Common myeloid progenitor, CD34-positive (primary cell): Measurements from ENCODE around the gene GLIPR2.

Experiments
- CTCF ChIA-PET: fragments of 350-600 bp; sonication (Branson Sonifier 250); formaldehyde crosslinking; loops from one replicate; lab custom pipeline; 2021; ENCODE audit warnings: antibody characterized with exemption; lab: Charles Lee
- POLR2A ChIA-PET: fragments of 350-600 bp; sonication (Branson Sonifier 250); formaldehyde crosslinking; loops from one replicate; lab custom pipeline; 2021; ENCODE audit warnings: antibody characterized with exemption; lab: Charles Lee
- DNase-seq, 3 donors: peaks; one replicate each; pipeline versions ENCODE4 v3.0.0 to v3.0.0-alpha.2; 2013
- H3K27ac ChIP-seq, 2 experiments: 1 replicate in 1 of 2; 2 replicates in 1 of 2; pipeline ENCODE4 v1.7.0; 2013; ENCODE audit warnings: inconsistent platforms in 2 of 2, low read length in 2 of 2, mild to moderate bottlenecking in 2 of 2, low read depth in 1 of 2, moderate library complexity in 1 of 2; ENCODE audit not compliant: severe bottlenecking in 2 of 2, insufficient read depth in 1 of 2, poor library complexity in 1 of 2
- H3K27me3 ChIP-seq, 5 experiments: replicated peaks in 2 of 5; 1 replicate in 3 of 5; 2 replicates in 2 of 5; pipeline versions ENCODE4 v1.6.1 to v1.7.0; 2013; ENCODE audit warnings: low read length in 4 of 5, mild to moderate bottlenecking in 2 of 5, moderate library complexity in 2 of 5, inconsistent platforms in 1 of 5; ENCODE audit not compliant: insufficient read depth in 5 of 5, control insufficient read depth in 4 of 5
- H3K36me3 ChIP-seq, 4 experiments: 1 replicate in 2 of 4; 2 replicates in 2 of 4; pipeline versions ENCODE4 v1.6.1 to v1.7.0; 2013; ENCODE audit warnings: low read length in 3 of 4, control low read depth in 1 of 4, mild to moderate bottlenecking in 1 of 4; ENCODE audit not compliant: control insufficient read depth in 4 of 4, insufficient read depth in 4 of 4
- H3K4me1 ChIP-seq, 4 experiments: 1 replicate in 3 of 4; 2 replicates in 1 of 4; pipeline versions ENCODE4 v1.6.1 to v1.7.1; 2013; ENCODE audit warnings: low read length in 3 of 4, mild to moderate bottlenecking in 3 of 4, control low read depth in 1 of 4, inconsistent platforms in 1 of 4, moderate library complexity in 1 of 4; ENCODE audit not compliant: control insufficient read depth in 4 of 4, insufficient read depth in 4 of 4; ENCODE audit errors: control extremely low read depth in 1 of 4
- H3K4me3 ChIP-seq, 7 experiments: 1 replicate in 4 of 7; 2 replicates in 3 of 7; pipeline versions ENCODE4 v1.5.1 to v1.7.0; 2013; ENCODE audit warnings: mild to moderate bottlenecking in 7 of 7, low read length in 6 of 7, moderate library complexity in 6 of 7, inconsistent platforms in 2 of 7, low read depth in 2 of 7, control low read depth in 1 of 7; ENCODE audit not compliant: insufficient read depth in 4 of 7, control insufficient read depth in 1 of 7; ENCODE audit errors: extremely low read depth in 1 of 7
- H3K9me3 ChIP-seq, 5 experiments: 1 replicate in 4 of 5; 2 replicates in 1 of 5; pipeline versions ENCODE4 v1.6.1 to v1.7.1; 2013; ENCODE audit warnings: low read length in 4 of 5, mild to moderate bottlenecking in 2 of 5, inconsistent platforms in 1 of 5, low read depth in 1 of 5, moderate library complexity in 1 of 5; ENCODE audit not compliant: control insufficient read depth in 4 of 5, insufficient read depth in 2 of 5; ENCODE audit errors: control extremely low read depth in 1 of 5
- WGBS: methylation state at CpG from one replicate; pipeline ENCODE4 v1.1.5; 2013; ENCODE audit not compliant: insufficient coverage; 5-methylcytosine and 5-hydroxymethylcytosine counted together

Gene GLIPR2

GRCh38 chr9:36141761-36142160 lies 5.2 kb downstream of the GLIPR2 start:
- Histone ChIP-seq H3K4me1 (peaks cover 18 to 80% (median 75%) of the 10 kb centered on the region in 4 experiments), H3K27me3 (peaks cover 0 to 10% (median 0%) of the 10 kb centered on the region in 5 experiments), H3K4me3 (no peak overlapping the region), H3K36me3 (peaks cover 0 to 10% (median 2%) of the 10 kb centered on the region in 4 experiments), H3K9me3 (peaks cover 0 to 8% (median 5%) of the 10 kb centered on the region in 5 experiments), H3K27ac (no peak overlapping the region)
- WGBS: 95% methylated on average over 5 of the region's 7 CpGs
- ChIA-PET CTCF (interaction anchor here (1.4 to 9.8 kb wide), 3 partner anchors 14 to 48 kb away, joined by 4 to 106 read pairs (median 32); no protein-coding TSS in a partner anchor), POLR2A (interaction anchor here (0.6 kb wide), 1 partner anchor 381 kb away, joined by 7 read pairs; no protein-coding TSS in a partner anchor)
- no peak for DNase-seq

DNA sequence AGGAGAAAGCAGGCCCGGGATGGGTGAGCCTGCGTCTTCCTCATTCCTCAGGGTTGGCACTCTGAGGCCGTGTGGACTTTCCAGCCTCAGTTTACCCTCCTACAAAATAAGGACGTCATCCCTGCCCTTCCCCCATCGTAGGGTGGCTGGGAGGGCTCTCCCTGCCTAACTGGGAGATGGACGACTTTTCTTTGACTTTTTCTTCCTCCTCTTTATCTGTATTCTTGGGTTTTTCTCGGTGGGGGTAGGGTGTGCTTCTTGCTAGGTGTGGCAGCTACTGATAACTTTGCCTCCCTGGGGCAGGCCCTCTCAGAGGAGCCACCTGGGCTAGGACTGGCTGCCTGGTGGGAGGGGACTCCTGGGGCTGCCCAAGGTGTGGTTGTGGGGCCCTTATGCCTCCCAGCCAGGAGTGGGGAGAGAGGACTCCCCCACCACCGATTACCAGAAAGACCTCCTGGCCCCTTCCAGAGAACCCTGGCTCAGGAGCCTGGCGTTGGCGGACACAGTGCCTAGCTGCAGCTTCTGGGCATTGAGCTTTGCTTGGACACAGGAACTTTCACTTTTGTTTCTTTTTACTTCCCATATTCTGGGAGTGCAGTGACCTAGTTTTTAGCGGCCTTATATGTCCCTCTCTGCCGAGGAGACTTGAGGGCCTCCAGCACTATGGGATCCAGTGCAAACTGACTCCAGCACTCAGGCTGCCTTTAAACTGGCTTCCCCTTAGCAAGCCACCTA lies 6.1 kb downstream of the GLIPR2 start:
- H3K4me1 ChIP-seq: peaks cover 18 to 76% (median 66%) of the 10 kb centered on the region in 4 experiments
- WGBS: 64% methylated on average over 4 of the region's 12 CpGs
- H3K4me3 ChIP-seq: peak overlapping the region in 5 of 7 experiments; percentile 17 to 68 (median 32)
- peaks cover 0 to 10% (median 2%) of the 10 kb centered on the region in 4 experiments for H3K36me3 ChIP-seq
- peaks cover 0 to 8% (median 5%) of the 10 kb centered on the region in 5 experiments for H3K9me3 ChIP-seq
- H3K27ac ChIP-seq: peak overlapping the region; percentile 59 to 80
- DNase-seq: peak in 2 of 3 donors; percentile 71 to 78
- CTCF ChIA-PET: interaction anchor here (0.9 to 9.8 kb wide), 6 partner anchors 13 to 47 kb away, joined by 3 to 106 read pairs (median 6); no protein-coding TSS in a partner anchor
- peaks cover 0 to 3% (median 0%) of the 10 kb centered on the region in 5 experiments for H3K27me3 ChIP-seq
- POLR2A ChIA-PET: interaction anchor here (1.7 kb wide), 1 partner anchor 20 kb away, joined by 4 read pairs; no protein-coding TSS in a partner anchor

DNA sequence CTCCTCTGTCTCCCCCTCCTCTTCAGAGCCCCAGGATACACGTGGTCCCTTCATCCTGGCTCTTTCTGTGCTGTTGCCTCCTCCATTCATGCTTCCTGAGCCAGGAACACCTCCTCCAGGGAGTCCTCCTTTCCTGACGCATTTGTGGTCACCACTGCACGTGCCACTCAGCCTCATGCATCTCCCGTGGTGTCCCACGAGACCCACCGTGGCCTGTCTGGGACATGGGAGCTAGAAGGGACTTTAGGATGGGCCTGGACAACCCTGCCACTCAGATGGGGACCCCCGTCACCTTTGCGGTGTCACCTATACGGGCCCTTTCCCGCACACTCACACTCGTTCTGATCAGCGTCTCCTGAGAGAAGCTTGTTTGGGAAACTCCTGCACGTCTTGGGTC lies 6.7 kb downstream of the GLIPR2 start:
- Histone ChIP-seq H3K4me3 (peak overlapping the region in 4 of 7 experiments; percentile 16 to 68 (median 33)), H3K27me3 (no peaks in the 10 kb centered on the region), H3K36me3 (peaks cover 0 to 11% (median 2%) of the 10 kb centered on the region in 4 experiments), H3K4me1 (peaks cover 18 to 73% (median 65%) of the 10 kb centered on the region in 4 experiments), H3K9me3 (peaks cover 0 to 8% (median 5%) of the 10 kb centered on the region in 5 experiments), H3K27ac (peak overlapping the region; percentile 59 to 80)
- ChIA-PET CTCF (interaction anchor here (0.9 to 9.8 kb wide), 6 partner anchors 13 to 46 kb away, joined by 3 to 106 read pairs (median 6); no protein-coding TSS in a partner anchor), POLR2A (interaction anchor here (0.5 to 1.7 kb wide), 2 partner anchors 19 to 199 kb away, joined by 3 to 4 read pairs; no protein-coding TSS in a partner anchor)
- WGBS: 63% methylated on average over 12 of the region's 13 CpGs
- no peak for DNase-seq

DNA sequence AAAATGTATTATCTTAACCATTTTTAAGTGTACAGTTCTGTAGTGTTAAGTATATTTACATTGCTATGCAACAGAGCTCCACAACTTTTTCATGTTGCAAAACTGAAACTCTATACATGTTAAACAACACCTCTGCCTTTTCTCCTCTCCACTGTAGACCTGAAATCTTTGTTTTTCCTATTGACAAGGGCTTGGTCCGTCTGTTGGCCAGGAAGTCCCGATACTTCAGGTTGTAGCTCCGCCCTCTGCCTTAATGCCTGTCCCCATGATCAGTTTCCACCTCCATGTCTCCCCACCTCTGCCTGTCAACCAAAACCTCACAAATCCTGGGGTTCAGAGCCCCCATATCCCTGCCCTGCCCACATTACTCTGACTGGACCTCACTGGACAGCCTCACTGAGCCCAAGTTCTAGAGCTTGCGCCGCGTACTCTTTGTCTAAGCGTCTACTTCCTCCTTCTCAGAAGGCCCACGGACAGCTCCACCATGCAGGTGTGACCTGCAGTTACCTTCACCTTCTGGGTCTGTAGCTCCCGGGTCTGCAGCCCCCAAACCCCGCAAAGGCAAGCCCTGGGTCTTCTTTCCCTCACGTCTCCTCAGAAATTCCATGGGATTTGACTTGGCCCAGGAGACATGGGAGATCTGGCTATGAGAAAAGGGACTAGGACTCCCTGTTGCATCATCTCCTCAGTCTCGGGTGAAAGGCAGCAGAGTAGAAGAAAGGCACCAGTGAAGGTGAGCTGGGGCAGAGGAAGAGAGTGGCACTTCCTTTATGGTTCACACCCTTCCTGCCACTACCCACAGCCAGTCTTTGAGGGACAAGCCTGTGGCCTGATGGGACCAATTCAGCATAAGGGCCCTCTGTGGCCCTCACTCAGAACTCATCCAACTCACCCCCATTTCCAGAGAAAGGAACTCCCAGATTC lies 8.0 kb downstream of the GLIPR2 start:
- DNase-seq: peak in 2 of 3 donors; percentile 44 to 56
- 63% methylated on average over 8 of the region's 12 CpGs for WGBS

GRCh38 chr9:36145970-36146369 lies 9.4 kb downstream of the GLIPR2 start:
- Histone ChIP-seq H3K36me3 (peaks cover 0 to 15% (median 3%) of the 10 kb centered on the region in 4 experiments), H3K4me3 (no peak overlapping the region), H3K27ac (no peak overlapping the region), H3K4me1 (peaks cover 23 to 77% (median 65%) of the 10 kb centered on the region in 4 experiments), H3K9me3 (peaks cover 0 to 8% (median 5%) of the 10 kb centered on the region in 5 experiments), H3K27me3 (no peaks in the 10 kb centered on the region)
- DNase-seq: no peak
- WGBS: 100% methylated on average over 3 of the region's 4 CpGs
- ChIA-PET POLR2A (no interaction called here), CTCF (no interaction called here)

More for the DNA sequence above, 8.0 kb downstream of the GLIPR2 start:
- Histone ChIP-seq H3K27ac (peak overlapping the region in 1 of 2 experiments; percentile 61), H3K36me3 (peaks cover 0 to 15% (median 3%) of the 10 kb centered on the region in 4 experiments), H3K4me3 (peak overlapping the region in 4 of 7 experiments; percentile 3 to 57 (median 49)), H3K4me1 (peaks cover 18 to 79% (median 67%) of the 10 kb centered on the region in 4 experiments), H3K27me3 (no peaks in the 10 kb centered on the region), H3K9me3 (peaks cover 0 to 8% (median 5%) of the 10 kb centered on the region in 5 experiments)
- CTCF ChIA-PET: interaction anchor here (2.0 to 9.8 kb wide), 4 partner anchors 11 to 45 kb away, joined by 4 to 106 read pairs (median 20); no protein-coding TSS in a partner anchor
- POLR2A ChIA-PET: no interaction called here

DNA sequence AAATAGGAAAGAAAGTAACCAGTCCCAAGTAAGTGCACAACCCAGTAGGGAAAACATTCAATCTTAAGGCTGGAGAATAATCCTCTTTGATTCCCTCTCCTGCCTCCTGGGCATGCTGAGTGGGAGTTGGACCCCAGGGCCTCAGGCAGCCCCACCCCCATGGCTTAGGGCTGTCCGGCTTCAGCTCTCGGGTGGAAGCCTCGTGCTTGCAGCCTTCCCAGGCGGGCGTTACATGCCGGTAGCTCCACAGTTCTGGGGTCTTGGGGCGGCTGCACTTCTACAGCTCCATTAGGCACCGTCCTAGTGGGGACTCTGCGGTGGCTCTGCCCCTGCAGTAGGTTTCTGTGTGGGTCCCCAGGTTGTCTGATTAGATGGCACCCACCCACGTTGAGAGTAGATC lies 10.1 kb downstream of the GLIPR2 start:
- no peaks in the 10 kb centered on the region for H3K27me3 ChIP-seq
- ChIA-PET CTCF (interaction anchor here (0.9 to 1.3 kb wide), 3 partner anchors 13 to 44 kb away, joined by 3 to 5 read pairs (median 3); no protein-coding TSS in a partner anchor), POLR2A (no interaction called here)

More for the DNA sequence above, 10.1 kb downstream of the GLIPR2 start:
- 96% methylated on average over 8 of the region's 10 CpGs for WGBS
- Histone ChIP-seq H3K36me3 (peaks cover 0 to 15% (median 3%) of the 10 kb centered on the region in 4 experiments), H3K9me3 (peaks cover 0 to 8% (median 5%) of the 10 kb centered on the region in 5 experiments), H3K4me1 (peaks cover 23 to 77% (median 66%) of the 10 kb centered on the region in 4 experiments), H3K27ac (no peak overlapping the region), H3K4me3 (no peak overlapping the region)
- DNase-seq: no peak
